Inflammatory macrophage (primary cell): ENCODE results near the gene SH2D6.
"Not testable (repeated sequence)": the region's sequence is repeated elsewhere in the genome, so short reads cannot be mapped to it uniquely, and the experiment has no call there.

Source experiments
- DNase-seq, 2 donors: peaks; one replicate each; pipeline ENCODE4 v3.0.0-alpha.2; 2020 to 2022
- total RNA-seq, 18 experiments: gene quantifications; one replicate each; lab custom pipeline; 2026; ENCODE audit warnings: mixed read lengths in 6 of 18, inconsistent platforms in 2 of 18; lab: John Stamatoyannopoulos, UW

SH2D6 gene
- 0 to 0.37 (median 0.08) reads per million in 18 experiments for total RNA-seq

GRCh38 chr2:85418132-85419008 is at the start of gene SH2D6:
Gene SH2D6 (plus strand): TSS chr2:85418714. CDS start chr2:85429466, 10,752 bp downstream.
- peak; percentile 71 to 81 for DNase-seq

GRCh38 chr2:85368921-85369320 is 49.6 kb upstream of the SH2D6 start:
- no peak for DNase-seq

- no peak for DNase-seq
Observed at GRCh38 chr2:85369500-85369899, 49.0 kb upstream of the SH2D6 start.

- DNase-seq: peak in 1 of 2 donors; percentile 35
Observed at GRCh38 chr2:85371045-85371444, 47.5 kb upstream of the SH2D6 start.

GRCh38 chr2:85376291-85377065 is 42.0 kb upstream of the SH2D6 start:
- DNase-seq: no peak

GRCh38 chr2:85377083-85377482 is 41.4 kb upstream of the SH2D6 start:
- no peak for DNase-seq

- DNase-seq: no peak
Observed at GRCh38 chr2:85378257-85378656, 40.3 kb upstream of the SH2D6 start.

GRCh38 chr2:85380048-85380447 is 38.5 kb upstream of the SH2D6 start:
- no peak for DNase-seq

GRCh38 chr2:85383151-85383550 is 35.4 kb upstream of the SH2D6 start:
- not testable (repeated sequence) for DNase-seq

- DNase-seq: no peak
Observed at GRCh38 chr2:85383850-85384249, 34.7 kb upstream of the SH2D6 start.

GRCh38 chr2:85385746-85386145 is 32.8 kb upstream of the SH2D6 start:
- no peak for DNase-seq

- no peak for DNase-seq
Observed at GRCh38 chr2:85387754-85388153, 30.8 kb upstream of the SH2D6 start.

- DNase-seq: no peak
Observed at GRCh38 chr2:85388878-85389538, 29.5 kb upstream of the SH2D6 start.

GRCh38 chr2:85390941-85391669 is 27.4 kb upstream of the SH2D6 start:
- DNase-seq: peak; percentile 46 to 47

GRCh38 chr2:85393836-85394235 is 24.7 kb upstream of the SH2D6 start:
- DNase-seq: no peak

GRCh38 chr2:85394261-85394681 is 24.2 kb upstream of the SH2D6 start:
- DNase-seq: no peak

- DNase-seq: no peak
Observed at GRCh38 chr2:85394976-85395375, 23.5 kb upstream of the SH2D6 start.

- no peak for DNase-seq
Observed at GRCh38 chr2:85395912-85396475, 22.5 kb upstream of the SH2D6 start.

GRCh38 chr2:85396531-85397470 is 21.7 kb upstream of the SH2D6 start:
- no peak for DNase-seq

GRCh38 chr2:85397925-85398331 is 20.6 kb upstream of the SH2D6 start:
- DNase-seq: no peak
